GM20431 (cell line): ENCODE data around the gene HIVEP1.

Source experiments
- in situ Hi-C: fragments of 300-500 bp; cut with MseI, MboI; formaldehyde crosslinking; loops from one replicate; pipeline ENCODE4 v1.15.0; 2020; ENCODE audit warnings: low sequenced_read_pairs; ENCODE audit not compliant: unreplicated experiment

The HIVEP1 gene

GRCh38 chr6:12012038-12012557 is at the start of gene HIVEP1:
Gene HIVEP1 (plus strand): TSS chr6:12012312. CDS start chr6:12015629, 3,317 bp downstream.
- in situ Hi-C loops = no loop called here

- in situ Hi-C loops = no loop called here
Observed at GRCh38 chr6:11963756-11964500, 48.2 kb upstream of the HIVEP1 start.

- in situ Hi-C loops = no loop called here
Observed at GRCh38 chr6:11964729-11965335, 47.3 kb upstream of the HIVEP1 start.

- in situ Hi-C loops = no loop called here
Observed at GRCh38 chr6:11965499-11965898, 46.6 kb upstream of the HIVEP1 start.

GRCh38 chr6:11968241-11968806 is 43.8 kb upstream of the HIVEP1 start:
- in situ Hi-C loops = no loop called here

- in situ Hi-C loops = no loop called here
Observed at GRCh38 chr6:11969092-11969491, 43.0 kb upstream of the HIVEP1 start.

GRCh38 chr6:11970114-11970513 is 42.0 kb upstream of the HIVEP1 start:
- in situ Hi-C loops = no loop called here

- in situ Hi-C loops = no loop called here
Observed at GRCh38 chr6:11971154-11971553, 41.0 kb upstream of the HIVEP1 start.

GRCh38 chr6:11972270-11972669 is 39.8 kb upstream of the HIVEP1 start:
- in situ Hi-C loops = no loop called here

- in situ Hi-C loops = no loop called here
Observed at GRCh38 chr6:11972806-11973205, 39.3 kb upstream of the HIVEP1 start.

- in situ Hi-C loops = no loop called here
Observed at GRCh38 chr6:11973238-11973637, 38.9 kb upstream of the HIVEP1 start.

GRCh38 chr6:11974089-11974488 is 38.0 kb upstream of the HIVEP1 start:
- in situ Hi-C loops = no loop called here

GRCh38 chr6:11975353-11975977 is 36.6 kb upstream of the HIVEP1 start:
- in situ Hi-C loops = no loop called here

- in situ Hi-C loops = no loop called here
Observed at GRCh38 chr6:11976489-11976888, 35.6 kb upstream of the HIVEP1 start.

- in situ Hi-C loops = no loop called here
Observed at GRCh38 chr6:11977193-11977592, 34.9 kb upstream of the HIVEP1 start.

- in situ Hi-C loops = no loop called here
Observed at GRCh38 chr6:11977738-11978137, 34.4 kb upstream of the HIVEP1 start.

GRCh38 chr6:11978169-11978987 is 33.7 kb upstream of the HIVEP1 start:
- in situ Hi-C loops = no loop called here

- in situ Hi-C loops = no loop called here
Observed at GRCh38 chr6:11979866-11980265, 32.2 kb upstream of the HIVEP1 start.

- in situ Hi-C loops = no loop called here
Observed at GRCh38 chr6:11983306-11983705, 28.8 kb upstream of the HIVEP1 start.

- in situ Hi-C loops = no loop called here
Observed at GRCh38 chr6:11987386-11987785, 24.7 kb upstream of the HIVEP1 start.
